Glomerular visceral epithelial cell (primary cell): ENCODE data around the gene TBC1D4.
"Not testable (repeated sequence)": the region's sequence is repeated elsewhere in the genome, so short reads cannot be mapped to it uniquely, and the experiment has no call there.

Experiments used
- DNase-seq: peaks from one replicate; pipeline ENCODE4 v3.0.0-alpha.2; 2016; ENCODE audit errors: extremely low spot score

Gene TBC1D4

GRCh38 chr13:75324413-75324940, 157.5 kb downstream of the TBC1D4 start:
- DNase-seq: no peak

DNA sequence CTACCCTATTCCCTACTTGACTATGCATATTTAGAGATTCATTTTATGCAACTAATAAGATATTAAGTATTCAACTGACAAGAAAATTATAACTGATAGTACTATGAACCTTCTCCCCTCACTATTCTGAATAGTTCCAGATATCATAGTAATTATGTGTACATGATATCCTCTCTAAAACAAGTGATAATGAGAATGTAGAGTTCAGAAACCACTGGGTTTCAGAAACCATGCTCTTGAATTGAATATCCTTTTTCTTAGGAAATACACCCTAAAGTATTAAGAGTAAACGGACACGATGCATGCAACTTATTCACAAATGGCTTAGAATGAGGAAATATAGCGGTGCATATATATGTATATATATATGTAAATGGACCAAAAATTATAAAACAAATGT, 160.9 kb downstream of the TBC1D4 start:
- DNase-seq: no peak

DNA sequence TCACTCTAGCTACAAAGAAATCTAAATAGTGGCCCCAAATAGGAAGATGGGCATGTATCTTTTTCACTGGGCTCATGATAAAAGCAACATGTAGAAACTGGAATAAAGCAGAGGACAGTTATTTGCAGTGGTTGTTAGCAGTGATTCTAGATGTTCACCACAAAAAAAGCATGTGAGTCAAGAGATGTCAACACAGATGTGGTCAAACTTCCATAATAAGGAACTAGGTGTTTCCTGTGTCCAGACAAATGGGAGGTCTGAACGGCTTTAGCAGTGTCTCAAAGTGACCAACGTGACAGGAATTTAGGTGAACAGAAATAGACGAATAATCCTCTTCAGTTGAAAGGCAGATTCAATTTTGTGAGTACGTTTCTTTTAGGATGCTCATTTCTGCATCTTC, 162.7 kb downstream of the TBC1D4 start:
- peak; percentile 45 for DNase-seq

DNA sequence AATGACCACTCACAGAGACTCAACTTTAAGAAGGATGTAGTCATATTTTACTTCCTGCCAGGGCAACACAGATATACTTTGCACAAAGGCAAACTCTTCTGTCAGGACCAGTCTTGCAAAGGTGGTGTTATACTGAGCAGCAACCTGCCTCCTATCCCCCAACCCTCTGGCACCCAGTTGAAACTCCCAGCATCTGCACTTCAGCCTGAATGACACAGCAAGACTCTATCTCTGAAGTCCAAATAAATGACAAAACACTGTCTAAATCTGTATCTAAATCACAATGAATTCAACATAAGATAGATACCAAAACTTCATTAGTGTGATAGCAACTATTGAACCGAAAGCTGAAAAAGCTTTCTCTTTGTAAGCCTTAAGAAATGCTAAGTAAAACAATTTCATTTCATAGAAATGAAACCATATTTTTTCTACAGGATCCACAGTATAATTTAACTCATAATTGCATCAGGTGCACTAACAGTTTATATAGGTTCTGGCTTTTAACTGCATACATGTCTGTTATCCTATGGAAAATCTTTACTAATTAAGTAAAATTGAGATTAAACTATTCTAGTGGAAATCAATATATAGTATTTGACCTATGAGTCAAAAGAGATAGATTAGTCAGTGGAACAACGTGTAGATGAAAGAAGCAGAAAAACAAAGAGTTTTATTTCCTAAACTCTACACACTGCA, 163.7 kb downstream of the TBC1D4 start:
- no peak for DNase-seq

DNA sequence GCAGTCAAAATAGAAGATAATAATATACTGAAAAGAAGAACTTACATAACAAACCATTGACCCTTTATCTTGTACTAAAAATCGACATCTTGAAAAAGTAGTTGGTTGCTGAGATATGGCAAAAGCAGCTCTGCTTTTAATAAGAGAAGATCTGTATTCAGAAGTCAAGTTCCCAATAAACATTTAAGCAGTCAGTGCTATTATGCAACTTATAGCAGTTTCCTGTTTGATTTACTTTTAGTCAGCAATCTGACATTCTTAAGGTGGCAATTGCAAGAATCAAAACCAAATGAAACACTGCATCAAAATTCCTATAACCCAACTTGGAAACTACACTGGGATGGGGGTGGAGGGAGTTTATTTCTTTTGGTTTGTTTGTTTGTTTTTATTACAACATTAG, 165.5 kb downstream of the TBC1D4 start:
- no peak for DNase-seq

DNA sequence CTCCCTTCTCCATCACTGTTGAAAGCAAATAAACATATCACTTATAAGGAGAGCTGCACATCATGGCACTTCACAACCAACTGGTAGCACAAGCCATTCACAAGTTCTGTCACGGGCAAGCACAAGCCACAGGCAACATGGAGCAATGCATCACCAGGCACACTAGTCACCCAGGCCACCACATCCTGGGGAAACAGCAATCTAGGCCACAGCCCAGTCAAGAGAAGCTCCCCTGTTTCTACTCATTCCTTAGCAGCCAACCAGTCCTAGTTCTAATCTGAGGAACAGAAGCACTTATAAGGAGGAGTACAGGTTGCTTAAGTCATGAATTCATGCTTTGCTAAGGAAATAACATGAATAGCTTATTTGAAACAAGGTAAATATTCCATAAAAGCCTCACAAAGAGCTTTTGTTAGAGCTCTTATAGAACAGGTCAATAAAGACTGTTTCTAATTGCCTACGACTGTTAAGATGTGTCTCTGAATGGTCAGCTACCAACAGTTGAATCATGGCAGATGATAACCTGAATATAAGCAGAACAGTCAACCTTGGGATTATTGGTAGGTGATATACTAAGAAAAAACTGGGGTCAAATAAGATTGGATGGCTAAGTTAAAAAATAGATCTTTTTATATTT, 169.0 kb downstream of the TBC1D4 start:
- DNase-seq: no peak

- no peak for DNase-seq
These were observed 171.9 kb downstream of the TBC1D4 start for GRCh38 chr13:75309981-75310580.

DNA sequence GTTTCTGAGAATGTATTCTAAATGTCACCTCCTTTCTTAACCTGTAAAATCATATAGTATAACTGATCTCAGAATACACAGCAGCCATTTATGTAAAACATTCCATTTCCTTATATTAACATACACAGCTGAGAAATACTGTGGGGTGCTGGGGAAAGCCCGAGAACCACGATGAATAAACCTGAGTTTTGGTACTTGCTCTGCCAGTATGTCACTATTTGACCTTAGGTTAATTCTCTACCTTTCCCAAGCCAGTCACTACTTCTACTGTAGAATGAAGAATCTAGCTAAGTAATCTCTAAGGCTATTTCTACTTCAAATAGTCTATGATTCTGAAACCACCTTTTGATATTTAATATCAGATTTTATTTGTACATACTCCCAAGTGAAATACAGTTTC, 173.7 kb downstream of the TBC1D4 start:
- DNase-seq: no peak

DNA sequence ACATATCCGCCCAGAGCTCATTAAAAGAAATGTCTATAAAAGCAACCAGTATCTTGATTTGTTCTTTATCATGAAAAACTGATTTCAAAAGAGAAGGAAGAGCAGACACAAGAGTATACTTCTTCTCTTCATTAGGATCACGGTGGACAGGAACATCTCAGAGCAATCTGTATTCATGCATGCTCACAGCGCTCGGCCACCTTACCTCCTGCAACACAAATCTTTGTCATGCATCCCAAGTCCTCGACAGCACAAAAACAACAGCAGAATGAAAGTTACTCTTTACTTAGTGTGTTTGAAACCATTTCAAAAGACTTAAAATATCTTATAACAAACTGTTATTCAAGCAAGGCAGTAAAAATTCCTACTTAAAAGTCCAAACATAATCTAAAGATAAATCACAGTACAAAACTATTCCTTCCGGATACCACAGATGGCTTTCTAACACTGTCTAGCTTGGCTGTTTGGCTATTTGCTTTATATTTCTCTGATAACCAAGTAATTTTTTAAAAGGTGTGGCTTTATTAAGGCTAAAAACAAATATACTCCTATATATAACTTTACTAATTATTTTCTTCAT, 174.5 kb downstream of the TBC1D4 start:
- no peak for DNase-seq

GRCh38 chr13:75306967-75307366, 175.0 kb downstream of the TBC1D4 start:
- DNase-seq: not testable (repeated sequence)

- DNase-seq: no peak
These were observed 176.9 kb downstream of the TBC1D4 start for GRCh38 chr13:75305059-75305458.

GRCh38 chr13:75303263-75303662, 178.7 kb downstream of the TBC1D4 start:
- DNase-seq: no peak

DNA sequence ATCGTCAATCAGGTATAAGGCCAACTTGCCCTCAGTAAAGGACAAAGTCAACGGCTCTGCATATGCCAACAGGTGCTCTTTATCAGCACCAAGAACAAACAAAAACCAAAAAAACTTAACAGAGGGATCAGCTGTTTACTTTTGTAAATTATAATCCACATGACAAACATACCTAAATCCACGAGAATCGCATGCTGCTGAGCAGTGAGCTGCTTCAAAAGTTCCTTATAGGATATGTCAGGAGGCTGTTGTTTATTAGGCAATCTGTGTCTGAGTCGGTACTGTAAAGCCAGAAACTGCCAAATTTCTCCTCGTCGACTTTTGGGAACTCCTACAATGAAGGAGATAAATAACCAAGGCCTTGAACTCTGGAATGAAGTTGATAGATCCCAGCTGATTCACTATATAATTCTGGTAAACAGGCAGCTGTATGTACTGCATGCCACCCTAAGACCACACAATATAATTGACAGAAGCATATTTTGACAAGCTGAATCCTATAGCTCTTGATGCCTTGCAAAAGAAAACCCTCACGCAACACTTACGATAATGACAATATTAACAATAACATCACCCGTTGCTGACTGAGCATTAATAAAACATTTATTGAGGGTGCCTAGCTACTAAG, 179.8 kb downstream of the TBC1D4 start:
- no peak for DNase-seq

DNA sequence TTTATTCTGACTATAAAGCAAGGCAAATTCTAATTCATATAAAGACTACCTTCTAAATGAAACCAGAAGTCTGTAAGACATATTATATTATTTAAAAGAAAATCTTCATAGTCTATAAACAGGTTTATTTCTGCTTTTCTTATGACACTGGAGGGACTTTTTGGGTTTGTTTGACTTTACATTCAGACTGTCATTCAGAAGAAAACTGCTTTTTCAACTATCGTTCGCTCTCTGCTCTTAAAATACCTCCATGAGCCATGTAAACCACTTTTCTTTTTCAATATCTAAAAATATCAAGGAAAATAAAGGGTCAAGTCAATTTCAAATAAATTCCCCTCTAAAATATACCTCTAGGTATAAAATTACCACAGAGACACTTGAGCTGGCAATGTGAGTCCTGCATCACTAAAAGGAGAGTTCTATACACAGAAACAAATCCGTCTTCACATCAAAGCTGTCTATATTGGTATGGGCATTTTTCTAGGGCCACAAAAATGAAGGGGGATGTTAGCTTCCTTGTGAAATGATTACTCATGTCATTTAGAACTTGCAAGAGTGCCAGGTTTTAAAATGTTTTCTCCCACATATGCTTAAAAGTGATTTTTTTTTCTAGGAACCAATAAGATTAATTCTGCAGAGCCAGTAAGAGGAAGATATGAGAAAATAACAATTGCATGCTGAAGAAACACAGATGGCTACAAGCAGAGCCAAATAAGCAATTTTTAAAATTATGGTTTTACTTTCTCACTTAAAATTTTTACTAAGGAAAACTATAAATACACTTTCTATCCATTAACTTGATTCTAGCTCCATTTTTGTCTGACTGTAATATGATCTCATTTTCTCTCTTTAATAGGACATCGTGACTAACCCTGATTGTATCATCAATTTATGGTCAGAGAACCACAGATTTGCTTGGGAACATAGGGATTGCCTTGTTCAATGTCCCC, 181.8 kb downstream of the TBC1D4 start:
- DNase-seq: peak; percentile 6

- peak; percentile 4 for DNase-seq
These were observed 182.7 kb downstream of the TBC1D4 start for GRCh38 chr13:75299246-75299645.

DNA sequence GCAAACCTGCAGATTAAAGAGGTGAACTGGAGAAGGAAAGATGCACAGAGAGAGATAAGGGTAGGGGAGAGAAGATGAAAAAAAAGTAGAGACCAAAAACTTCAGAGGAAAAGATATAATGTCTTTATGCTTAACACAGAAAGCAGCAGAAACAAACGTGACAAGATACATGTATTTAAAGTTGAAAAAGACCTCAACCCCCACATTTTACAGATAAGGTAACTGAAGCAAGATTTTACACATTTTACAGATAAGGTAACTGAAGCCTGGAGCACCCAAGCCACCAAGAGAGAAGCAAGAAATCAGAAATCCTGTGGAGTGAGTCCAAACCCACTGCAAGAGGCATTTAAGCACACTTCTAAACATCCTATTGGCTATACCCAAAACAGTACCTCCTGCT, 185.3 kb downstream of the TBC1D4 start:
- DNase-seq: no peak

- no peak for DNase-seq
These were observed 186.8 kb downstream of the TBC1D4 start for GRCh38 chr13:75295201-75295600.

DNA sequence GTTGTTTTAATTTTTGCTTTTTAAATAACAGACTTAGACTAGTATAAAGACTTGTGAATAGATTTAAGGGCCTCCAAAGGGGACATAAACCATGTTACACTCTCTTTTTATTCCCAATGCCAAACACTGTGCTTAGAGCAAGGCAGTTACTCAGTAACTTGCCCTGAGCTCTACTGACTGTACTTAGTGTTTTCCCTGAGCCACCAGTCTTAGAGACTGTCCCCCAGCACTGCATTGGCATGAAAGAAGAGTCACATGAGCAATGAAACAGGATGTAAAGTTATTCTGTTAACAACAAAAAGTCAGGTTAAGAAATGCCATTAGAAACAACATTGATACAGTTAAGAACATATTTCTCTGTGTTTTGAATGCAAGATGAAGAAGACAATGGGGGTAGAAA, 187.9 kb downstream of the TBC1D4 start:
- DNase-seq: no peak

DNA sequence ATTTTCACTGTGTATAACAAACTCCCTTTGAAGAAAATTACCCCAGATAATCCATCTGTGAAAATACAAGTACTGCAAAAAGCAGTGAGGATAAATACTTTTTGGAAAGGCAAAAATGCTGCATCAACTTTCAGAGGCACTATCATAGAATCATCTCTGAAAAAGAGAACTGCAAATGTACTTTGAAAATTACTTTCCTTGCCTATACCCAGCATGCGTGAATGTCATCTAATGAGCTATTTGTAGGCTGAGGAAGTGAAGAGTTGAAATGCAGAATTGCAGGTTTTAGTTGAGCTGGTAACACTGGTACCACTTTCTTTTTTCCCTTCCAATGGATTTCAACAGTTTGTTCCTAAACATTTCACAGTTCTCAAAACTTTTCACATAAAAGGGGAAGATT, 196.7 kb downstream of the TBC1D4 start:
- DNase-seq: no peak

DNA sequence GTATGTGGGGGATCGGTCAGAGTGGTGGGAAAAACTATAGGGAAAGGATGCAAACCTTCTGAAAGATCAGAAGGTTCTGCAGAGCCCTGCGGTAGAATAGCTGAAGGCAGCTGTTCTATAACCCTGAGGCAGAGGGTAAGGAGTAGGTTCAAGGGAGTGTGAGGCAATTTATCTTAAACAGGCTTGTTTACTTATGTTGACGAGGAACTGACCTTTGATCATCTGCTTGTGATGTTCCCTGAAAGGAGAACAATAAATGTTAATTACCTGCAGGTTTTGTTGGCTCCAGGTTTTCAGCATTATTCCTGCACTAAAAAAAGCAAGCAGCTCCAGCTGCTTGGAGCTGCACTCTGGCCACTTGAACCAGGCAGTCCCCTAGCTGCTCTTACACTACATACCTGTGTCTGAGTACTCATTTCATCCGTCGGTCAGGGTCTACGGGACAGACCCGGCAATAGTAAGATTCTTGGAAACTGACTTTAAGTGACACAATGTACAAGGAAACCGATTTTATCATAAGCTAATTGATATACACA, 202.1 kb downstream of the TBC1D4 start:
- DNase-seq: no peak

DNA sequence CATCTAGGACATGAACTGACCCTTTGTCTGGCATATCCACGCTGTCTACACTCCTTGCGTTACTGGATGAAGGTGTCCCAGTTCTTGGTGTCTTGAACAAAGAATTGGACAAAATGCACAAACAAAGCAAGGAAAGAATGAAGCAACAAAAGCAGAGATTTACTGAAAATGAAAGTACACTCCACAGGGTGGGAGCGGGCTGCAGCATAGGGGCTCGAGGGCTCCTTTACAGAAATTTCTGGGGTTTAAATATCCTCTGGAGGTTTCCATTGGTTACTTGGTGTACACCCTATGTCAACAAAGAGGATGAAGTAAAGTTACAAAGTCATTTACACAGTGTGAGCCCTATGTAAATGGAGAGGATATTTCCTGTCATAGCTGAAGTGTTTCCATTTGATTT, 208.3 kb downstream of the TBC1D4 start:
- not testable (repeated sequence) for DNase-seq
